DOHH2 (cell line): ENCODE measurements around the gene PRAMEF10.
"Not testable (repeated sequence)": the region's sequence is repeated elsewhere in the genome, so short reads cannot be mapped to it uniquely, and the experiment has no call there.

Experiments
- CTCF ChIP-seq: fragments of 200-600 bp; sonication (generic); IDR thresholded peaks from one replicate; pipeline ENCODE4 v1.5.1; 2014; ENCODE audit warnings: antibody characterized with exemption, mild to moderate bottlenecking, low read depth, low read length; ENCODE audit not compliant: poor library complexity, severe bottlenecking
- EZH2phosphoT487 ChIP-seq: fragments of 200-600 bp; sonication (generic); IDR thresholded peaks from 2 replicates; pipeline ENCODE4 v1.6.1; 2017; ENCODE audit warnings: borderline replicate concordance, mild to moderate bottlenecking, antibody characterized with exemption, low read length, moderate library complexity, mixed read lengths

DNA sequence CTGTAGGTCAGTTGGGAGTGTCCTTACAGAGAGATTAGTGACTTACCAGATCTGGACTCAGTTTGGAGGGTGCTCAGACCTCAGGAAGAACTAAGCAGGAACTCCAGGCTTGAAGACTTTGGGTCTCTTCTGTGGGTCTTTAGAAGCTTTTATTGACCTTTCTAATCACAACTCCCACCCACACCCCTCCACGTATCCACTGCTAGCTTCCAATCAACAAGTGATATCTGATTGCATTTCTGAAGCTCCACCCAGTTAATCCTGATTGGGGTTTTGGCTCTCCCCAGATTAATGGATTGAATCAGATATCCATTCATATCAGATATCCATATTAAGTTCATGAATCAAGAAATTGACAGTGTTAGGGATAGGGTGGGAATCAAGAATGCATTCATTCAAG is at the start of gene PRAMEF10:
- TF ChIP-seq CTCF, EZH2phosphoT487: not testable (repeated sequence)
